Measurements from ENCODE around the gene ITGA7. TPM values are rescaled to one million over a fixed set of nuclear protein-coding genes. Genes with fewer than 3 reads are reported as not detected.

ITGA7 gene
- total RNA-seq, 4 donors from 2014 or later, result 7.9 to 16.9 (median 9.8) TPM

DNA sequence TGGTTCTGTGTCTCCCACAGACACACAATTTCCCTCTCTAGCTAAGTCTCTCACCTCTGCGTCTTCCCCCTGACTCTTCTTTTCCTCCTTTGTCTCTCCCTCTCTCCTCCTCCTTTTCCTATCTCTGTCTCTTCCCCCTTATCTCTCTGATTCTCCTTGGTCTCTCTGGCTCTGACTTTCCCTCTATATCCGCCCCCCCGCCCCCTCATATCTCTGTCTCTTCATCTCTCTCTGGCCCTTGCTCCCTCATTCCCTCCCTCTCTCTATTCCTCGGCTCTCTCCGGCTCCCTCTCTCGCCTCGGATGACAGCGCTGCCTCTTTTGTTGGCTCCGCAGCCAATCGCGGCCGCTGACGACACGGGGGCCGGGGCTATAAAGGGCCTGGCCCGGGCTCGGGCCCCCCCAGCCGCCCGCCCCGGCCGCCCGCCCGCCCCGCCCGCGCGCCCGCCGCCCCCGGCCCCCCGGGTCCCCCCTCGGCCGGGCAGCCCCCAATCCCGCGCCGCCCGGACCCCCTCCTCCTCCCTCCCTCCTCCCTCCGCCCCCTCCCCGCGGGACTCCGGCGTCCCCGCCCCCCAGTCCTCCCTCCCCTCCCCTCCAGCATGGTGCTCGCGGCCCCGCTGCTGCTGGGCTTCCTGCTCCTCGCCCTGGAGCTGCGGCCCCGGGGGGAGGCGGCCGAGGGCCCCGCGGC, 35.2 kb upstream of the ITGA7 start, which contains the start of gene GDF11:
TSS of gene GDF11 (plus strand) at position 404 of the 687 bp plus-strand sequence. CDS start at position 599, 195 bp downstream.
- no peaks in the 10 kb centered on the region for H3K36me3 ChIP-seq
- TF ChIP-seq POLR2A (IDR thresholded peaks at IDR 0.05), result peak in 1 of 2 donors; percentile 79
- no peak for TF ChIP-seq CTCF (IDR thresholded peaks at IDR 0.05)
- no peaks in the 10 kb centered on the region for H3K27me3 ChIP-seq
- no peaks in the 10 kb centered on the region for H3K9me3 ChIP-seq
- peaks cover 29 to 38% of the 10 kb centered on the region in 2 donors for H3K4me1 ChIP-seq
- DNase-seq, result peak; percentile 83 to 87
- intact Hi-C loops (cut with DNase I), result loop anchor here (5.0 kb wide), 1 partner anchor 54 kb away; no protein-coding TSS in a partner anchor
- peak within 1 kb of the TSS in 2 of 3 donors; percentile 43 to 49 for H3K27ac ChIP-seq
- WGBS, 2 donors, result 0 to 1% methylated on average over 15 to 16 of the region's 53 CpGs
- H3K4me3 ChIP-seq (replicated peaks in 1 of 3), result peak within 1 kb of the TSS in 1 of 3 donors; percentile 62

DNA sequence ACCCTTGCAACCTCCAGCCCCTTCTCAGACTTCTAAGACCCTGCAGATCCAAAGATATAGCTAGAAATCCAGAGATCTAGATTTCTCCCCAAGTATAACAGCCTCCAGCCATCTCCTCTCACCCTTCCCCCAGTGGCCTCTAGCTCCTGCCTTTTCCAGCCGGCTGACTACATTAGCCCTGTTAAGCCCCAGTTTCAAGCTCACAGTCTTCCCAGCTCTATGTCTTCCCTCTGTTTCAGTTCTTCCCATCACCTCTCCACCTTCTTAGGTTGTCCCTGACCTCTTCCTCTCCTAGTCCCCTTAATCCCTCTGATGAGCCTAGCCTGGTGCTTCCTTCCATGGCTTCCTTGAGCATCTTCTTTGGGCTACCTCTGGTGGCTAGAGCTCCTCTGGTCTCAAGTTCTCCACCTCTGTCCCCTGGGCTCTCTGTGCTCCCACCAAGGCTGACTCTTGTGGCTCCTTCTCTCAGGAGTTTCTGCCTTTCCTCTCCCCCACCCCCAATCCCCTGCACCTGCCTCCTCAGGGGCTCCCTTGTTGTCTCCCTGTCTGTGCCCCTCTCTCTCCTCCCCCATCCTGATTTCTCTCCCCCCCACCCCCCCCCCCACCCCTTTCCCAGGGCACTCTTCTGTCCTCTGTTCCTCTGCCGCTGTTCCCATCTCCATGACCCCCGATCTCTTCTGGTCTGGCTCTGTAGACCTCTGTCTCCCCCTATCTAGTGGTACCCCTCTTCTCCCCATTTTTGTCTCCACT, 34.4 kb upstream of the ITGA7 start:
- DNase-seq, result no peak
- H3K4me3 ChIP-seq (replicated peaks in 1 of 3), result no peak overlapping the region

GRCh38 chr12:55739025-55739378, 31.3 kb upstream of the ITGA7 start:
- DNase-seq, result no peak
- Histone ChIP-seq H3K4me1 (peaks cover 15 to 29% of the 10 kb centered on the region in 2 donors), H3K36me3 (no peaks in the 10 kb centered on the region), H3K27ac (peak overlapping the region in 1 of 3 donors; percentile 69), H3K9me3 (no peaks in the 10 kb centered on the region), H3K4me3 (replicated peaks in 1 of 3) (no peak overlapping the region), H3K27me3 (no peaks in the 10 kb centered on the region)
- no peak for TF ChIP-seq POLR2A (IDR thresholded peaks at IDR 0.05)
- no peak for TF ChIP-seq CTCF (IDR thresholded peaks at IDR 0.05)
- intact Hi-C loops (cut with DNase I), result loop anchor here (2.0 kb wide), 1 partner anchor 202 kb away; no protein-coding TSS in a partner anchor
- WGBS, 2 donors, result 80 to 81% methylated on average over 2 of the region's 2 CpGs

More for the DNA sequence above, 34.4 kb upstream of the ITGA7 start:
- H3K36me3 ChIP-seq, result no peaks in the 10 kb centered on the region
- WGBS, 2 donors, result 17 to 28% methylated on average over 3 of the region's 3 CpGs
- H3K27me3 ChIP-seq, result no peaks in the 10 kb centered on the region
- H3K4me1 ChIP-seq, result peaks cover 31 to 46% of the 10 kb centered on the region in 2 donors
- no peaks in the 10 kb centered on the region for H3K9me3 ChIP-seq
- no peak for TF ChIP-seq CTCF (IDR thresholded peaks at IDR 0.05)
- no peak for TF ChIP-seq POLR2A (IDR thresholded peaks at IDR 0.05)
- intact Hi-C loops (cut with DNase I), result loop anchor here (5.0 kb wide), 1 partner anchor 55 kb away; no protein-coding TSS in a partner anchor
- H3K27ac ChIP-seq, result no peak overlapping the region

- H3K9me3 ChIP-seq, result no peaks in the 10 kb centered on the region
- peak overlapping the region in 2 of 3 donors; percentile 29 to 66 for H3K4me3 ChIP-seq (replicated peaks in 1 of 3)
- H3K36me3 ChIP-seq, result no peaks in the 10 kb centered on the region
- H3K27me3 ChIP-seq, result no peaks in the 10 kb centered on the region
- peaks cover 9 to 24% of the 10 kb centered on the region in 2 donors for H3K4me1 ChIP-seq
- TF ChIP-seq POLR2A (IDR thresholded peaks at IDR 0.05) (peak in 1 of 2 donors; percentile 16), CTCF (IDR thresholded peaks at IDR 0.05) (peak; percentile 81 to 98 (median 88))
- DNase-seq, result peak; percentile 90 to 92
- intact Hi-C loops (cut with DNase I), result loop anchor here (2.0 kb wide), 1 partner anchor 202 kb away; no protein-coding TSS in a partner anchor
- WGBS, 2 donors, result 0 to 1% methylated on average over 9 to 14 of the region's 14 CpGs
- H3K27ac ChIP-seq, result peak overlapping the region; percentile 69 to 82 (median 72)
Measured at GRCh38 chr12:55738123-55739024, 30.7 kb upstream of the ITGA7 start.
